Left forelimb (tissue), 1 donor: ENCODE results near the gene DCPS.
"Not testable (repeated sequence)": the region's sequence is repeated elsewhere in the genome, so short reads cannot be mapped to it uniquely, and the experiment has no call there.

Experiments
- DNase-seq: peaks from one replicate; pipeline ENCODE4 v3.0.0-alpha.2; 2018; ENCODE audit warnings: low spot score

DCPS gene

GRCh38 chr11:126361400-126361799 is 57.5 kb downstream of the DCPS start:
- DNase-seq: no peak

DNA sequence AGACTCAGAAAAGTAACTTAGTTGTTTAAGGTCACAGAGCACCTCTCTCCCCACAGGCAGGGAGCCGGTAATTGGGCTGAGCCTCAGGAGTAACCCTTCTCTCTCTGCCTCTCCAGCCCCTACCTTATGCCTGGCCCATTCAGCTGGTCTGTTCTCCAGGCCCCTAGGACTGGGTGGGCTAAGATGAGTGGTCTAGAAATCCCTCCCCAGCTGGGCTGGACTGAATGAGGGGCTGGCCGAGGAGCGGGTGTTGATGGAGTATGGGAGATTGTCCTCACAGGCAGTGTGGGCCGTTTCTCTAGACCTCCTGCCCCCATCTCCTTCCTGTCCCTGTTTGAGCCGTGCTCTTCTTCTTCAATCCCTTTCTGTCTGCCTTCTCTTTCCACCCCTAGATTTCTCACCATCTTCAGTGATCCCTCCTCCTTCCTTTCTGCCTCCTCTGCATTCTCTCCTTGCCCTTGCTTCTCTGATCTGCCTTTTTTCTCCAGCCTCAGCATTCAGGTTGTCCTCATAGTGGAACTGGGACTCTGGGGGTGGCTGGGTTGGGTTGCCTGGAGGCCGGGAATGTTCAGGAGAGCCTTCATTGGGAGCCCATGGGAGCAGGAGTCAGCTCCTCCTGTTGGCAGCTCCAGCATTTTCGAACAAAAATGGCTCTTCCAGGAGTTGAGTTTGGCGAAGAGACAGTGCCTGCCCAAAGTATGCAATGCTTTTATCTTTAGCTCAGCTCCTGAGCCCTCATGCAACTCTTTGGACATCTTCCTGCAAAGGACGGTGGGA is 59.2 kb downstream of the DCPS start:
- no peak for DNase-seq

DNA sequence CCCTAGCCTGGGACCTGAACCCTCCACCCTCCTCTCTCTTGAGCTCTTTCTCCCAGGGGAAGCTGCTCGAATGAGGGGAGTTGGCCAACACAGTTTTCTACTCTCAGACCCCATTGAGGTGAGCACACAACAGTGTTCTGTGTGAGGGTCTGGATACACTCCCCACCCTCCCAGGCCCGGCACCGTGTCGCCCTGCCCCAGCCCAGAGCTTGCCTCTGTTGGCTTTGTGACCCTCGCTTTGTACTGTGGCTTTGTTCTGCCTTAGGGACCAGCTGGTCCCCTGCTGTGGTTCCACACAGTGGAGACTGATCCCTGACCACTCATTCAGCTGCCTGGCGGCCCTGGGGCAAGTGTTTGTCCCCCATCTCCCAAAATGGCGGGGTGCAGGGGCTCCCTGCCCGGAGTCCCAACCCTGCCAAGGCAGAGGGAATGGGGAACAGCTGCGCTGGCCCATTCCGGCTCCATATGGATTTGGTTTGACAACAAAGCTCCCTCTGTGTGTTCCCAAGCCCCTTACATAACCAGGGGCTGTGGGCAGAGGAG is 59.9 kb downstream of the DCPS start:
- DNase-seq: no peak

GRCh38 chr11:126364735-126365134 is 60.9 kb downstream of the DCPS start:
- not testable (repeated sequence) for DNase-seq

- not testable (repeated sequence) for DNase-seq
Observed at GRCh38 chr11:126365508-126365907, 61.6 kb downstream of the DCPS start.

DNA sequence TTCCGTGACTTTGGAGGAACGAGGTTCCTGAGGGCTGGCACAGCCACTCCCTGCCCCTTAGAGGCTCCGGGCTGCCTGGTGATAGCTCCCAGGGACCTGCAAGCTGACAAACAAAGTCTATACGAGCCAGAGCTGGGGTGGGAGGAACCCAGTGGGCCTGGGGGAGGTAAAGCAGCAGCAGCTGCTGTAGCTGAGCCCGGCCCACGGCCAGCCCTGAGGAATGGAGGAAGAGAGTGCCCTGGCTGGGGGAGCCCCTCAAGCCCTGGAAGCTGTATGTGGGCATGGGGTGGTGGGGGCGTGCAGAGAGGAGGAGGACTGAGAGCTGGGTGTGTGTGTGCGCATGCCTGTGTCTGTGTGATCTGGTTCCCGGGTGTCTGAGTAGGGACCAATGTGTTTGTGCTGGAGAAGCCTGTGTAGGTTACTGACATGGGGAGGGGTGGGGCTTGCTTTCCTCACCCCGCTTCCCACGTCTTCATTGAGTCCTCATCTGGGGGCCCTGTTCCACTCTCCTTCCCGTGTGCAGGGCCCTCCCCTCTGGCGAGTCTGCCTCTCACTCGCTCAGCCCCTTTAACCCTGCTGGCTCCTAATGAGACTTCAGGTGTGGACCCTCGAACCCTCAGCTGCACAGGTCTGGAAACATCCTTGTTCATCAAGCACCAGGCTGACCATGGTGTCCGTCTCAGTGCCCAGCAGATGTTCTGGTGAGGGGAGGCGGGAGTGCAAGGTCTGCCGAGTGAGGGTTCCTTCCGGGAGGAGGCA is 62.4 kb downstream of the DCPS start:
- DNase-seq: no peak

DNA sequence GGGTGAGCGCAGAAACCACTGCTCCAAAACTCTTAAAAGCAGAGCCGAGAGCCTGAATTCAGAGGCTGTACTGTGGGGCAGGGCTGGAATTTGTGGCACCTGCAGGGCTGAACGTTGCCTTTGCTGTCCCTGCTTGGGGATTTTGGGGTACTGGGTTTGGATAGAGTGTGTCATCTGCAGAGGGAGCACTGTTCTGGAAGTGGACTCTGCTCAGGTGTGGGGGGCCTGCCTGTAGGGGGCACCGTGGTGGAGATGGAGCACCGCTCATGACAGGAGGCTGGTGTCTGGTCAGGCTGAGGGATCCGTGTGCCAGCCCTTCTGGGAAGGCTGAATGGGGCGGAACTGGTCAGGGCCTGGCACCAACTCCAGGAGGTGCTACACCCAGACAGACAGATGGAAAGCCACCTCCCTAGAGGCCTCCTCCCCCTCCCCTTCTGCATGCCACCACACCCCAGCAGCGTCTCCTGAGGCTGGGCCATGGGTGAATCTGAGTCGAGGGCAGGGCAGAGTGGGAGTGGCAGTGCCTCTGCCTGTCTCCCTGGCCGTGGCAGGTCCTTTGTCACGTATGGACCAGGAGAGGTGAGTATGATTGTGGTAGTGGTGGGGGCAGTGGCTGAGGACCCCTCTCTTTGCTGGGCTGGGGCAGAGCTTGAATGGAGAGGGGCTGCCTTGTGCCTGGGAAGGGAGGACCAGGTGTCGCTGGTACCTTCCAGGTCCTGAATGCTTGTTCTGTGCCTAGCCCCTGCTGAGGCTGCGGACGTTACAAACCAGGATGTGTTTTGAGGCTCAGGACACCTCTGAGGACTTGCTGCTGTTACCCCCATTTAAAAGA is 63.2 kb downstream of the DCPS start:
- not testable (repeated sequence) for DNase-seq

DNA sequence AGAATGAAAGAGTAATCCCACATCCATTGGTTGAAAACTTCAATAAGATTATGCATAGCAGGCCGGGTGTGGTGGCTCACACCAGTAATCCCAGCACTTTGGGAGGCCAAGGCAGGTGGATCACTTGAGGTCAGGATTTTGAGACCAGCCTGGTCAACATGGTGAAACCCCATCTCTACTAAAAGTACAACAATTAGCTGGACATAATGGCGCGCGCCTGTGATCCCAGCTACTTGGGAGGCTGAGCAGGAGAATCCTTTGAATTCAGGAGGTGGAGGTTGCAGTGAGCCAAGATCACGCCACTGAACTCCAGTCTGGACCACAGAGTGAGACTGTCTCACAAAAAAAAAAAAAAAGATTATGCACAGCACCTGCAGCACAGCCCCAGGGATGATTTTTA is 63.9 kb downstream of the DCPS start:
- DNase-seq: not testable (repeated sequence)

DNA sequence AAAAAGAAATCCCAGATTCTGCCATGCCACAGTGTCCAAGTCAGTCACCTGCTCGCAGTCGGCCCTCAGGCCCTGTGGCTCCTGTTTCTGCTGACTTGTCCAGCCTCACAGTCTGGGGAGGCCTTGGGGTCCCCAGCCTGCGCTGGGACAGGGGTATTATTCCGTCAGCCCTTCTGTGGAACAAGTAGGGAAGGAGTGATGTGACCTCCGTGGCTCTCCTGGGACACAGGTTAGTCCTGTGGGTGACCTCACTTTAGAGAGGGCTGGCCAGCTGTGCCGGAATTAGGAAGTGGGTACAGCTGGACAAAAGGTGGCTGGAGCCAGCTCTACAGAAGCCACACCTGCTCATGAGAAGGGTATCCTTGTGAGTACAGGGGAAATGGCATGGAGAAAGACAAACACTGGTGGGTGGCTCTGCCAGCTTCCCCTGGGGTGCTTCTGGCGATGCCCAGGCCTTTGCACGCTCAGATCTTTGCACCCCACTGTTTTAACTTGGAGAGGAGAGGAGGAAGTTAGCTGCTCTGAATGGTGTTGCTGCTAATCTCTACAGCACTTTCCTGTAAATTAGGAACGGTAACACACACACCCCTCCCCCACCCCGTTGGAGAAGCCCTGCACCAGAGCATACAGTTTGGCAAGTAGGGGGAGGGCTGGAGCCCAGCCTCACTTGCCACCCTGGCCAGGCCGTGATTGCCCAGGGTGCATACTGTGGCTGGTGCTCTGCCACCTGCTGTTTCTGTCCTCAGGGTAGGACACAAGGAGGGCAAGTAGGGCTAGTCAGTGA is 64.7 kb downstream of the DCPS start:
- peak; percentile 44 for DNase-seq

GRCh38 chr11:126370016-126370415 is 66.2 kb downstream of the DCPS start:
- no peak for DNase-seq

DNA sequence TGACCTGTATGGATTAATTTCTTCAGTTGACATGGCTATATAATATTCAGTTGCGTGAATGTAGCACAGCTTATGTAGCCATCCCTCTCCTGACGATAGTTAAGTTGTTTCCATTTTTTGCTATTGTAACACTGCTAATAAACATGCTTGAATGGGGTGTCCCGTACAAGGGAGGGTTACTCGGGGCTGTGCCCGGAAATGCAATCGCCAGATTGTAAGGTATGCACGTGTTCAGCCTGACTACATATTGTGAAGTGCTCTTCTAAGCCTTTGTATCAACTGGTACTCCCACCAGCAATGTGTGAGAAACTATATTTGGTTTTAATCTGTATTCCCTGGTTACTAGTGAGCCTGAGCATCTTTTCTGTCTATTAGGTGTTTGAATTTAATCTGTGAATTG is 67.7 kb downstream of the DCPS start:
- no peak for DNase-seq

DNA sequence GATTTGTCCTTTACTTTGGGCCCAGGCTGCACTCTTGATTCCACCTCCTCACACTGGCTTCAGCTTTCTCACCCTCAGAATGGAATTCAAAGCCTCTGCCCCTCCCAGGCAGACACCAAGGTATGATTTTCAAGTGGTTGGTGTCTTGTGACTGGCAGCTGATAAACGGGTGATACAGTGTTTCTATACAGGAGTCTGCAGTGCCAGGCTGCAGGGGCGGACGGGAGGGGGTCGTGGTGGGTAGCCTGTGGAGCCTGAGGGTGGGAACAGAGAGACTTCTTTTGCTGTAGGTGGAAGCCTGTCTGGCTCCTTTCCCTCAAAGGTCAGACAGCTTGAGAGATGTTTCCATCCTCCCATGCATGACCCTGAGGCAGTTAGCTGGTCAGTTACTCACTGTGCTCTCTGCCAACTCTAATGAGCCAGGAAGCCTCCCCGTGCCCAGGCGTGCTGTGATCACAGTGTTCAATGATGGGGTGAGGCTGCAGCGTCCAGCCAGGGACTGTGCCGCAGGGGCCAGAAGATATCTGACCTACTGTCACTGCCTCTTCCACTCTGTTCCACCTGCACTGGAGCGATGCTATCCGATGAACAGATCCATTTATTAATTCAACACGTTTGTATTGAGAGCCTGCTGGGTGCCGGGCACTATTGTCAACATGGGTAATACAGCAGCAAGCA is 69.7 kb downstream of the DCPS start:
- DNase-seq: not testable (repeated sequence)

DNA sequence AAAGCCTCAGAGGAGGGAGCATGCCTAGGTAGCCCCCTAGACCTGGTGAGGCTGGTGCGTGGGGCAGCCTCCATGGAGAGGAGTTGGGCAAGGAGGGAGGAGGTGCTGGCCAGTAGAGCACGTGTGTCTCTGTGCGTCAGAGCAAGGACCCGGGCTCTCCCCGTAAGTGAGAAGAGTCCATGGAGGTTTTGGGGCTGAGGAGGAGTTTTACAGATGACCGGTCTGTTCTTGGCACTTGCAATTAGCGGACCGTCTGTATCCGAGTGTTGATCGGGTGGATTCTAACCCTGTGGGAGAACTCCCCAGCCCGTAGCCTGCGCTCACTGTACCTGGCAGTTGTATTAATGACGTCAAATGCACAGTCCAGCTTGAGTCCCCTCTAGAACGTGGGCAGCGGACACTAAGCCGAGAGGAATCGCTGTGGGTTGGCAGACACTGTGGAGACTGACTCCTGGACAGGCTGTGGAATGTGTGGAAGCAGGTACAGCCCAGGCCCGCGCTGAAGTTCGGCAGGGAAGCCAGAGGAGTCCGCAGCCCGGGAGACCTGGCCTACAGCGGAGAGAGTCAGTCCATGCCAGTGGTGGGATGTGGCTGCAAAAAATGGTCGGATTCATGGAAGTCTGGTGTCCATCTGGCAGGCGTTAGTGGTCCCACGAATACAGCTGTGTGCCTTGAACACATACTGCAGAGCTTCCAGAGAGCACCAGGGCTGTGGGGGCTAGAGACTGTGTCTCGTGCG is 70.9 kb downstream of the DCPS start:
- DNase-seq: not testable (repeated sequence)

GRCh38 chr11:126375726-126376125 is 71.9 kb downstream of the DCPS start:
- no peak for DNase-seq

DNA sequence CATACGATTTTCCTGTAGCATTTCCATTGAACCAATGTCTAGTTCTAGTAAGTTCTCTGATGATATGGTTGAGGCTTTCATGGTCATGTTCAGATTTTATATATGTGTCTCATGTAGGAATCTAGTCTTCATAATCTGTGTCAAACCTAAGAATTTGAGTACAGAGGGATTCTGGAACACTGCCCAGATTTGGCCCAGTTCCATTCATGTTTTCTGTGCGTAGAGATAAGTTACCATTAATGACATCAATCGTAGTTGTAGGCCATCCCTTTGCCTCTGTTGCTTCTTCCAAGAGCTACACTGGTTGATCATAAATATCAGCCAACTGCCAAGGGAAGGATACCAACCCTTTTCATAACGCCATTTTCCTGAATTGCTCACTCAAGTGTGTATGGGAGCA is 74.9 kb downstream of the DCPS start:
- DNase-seq: no peak

DNA sequence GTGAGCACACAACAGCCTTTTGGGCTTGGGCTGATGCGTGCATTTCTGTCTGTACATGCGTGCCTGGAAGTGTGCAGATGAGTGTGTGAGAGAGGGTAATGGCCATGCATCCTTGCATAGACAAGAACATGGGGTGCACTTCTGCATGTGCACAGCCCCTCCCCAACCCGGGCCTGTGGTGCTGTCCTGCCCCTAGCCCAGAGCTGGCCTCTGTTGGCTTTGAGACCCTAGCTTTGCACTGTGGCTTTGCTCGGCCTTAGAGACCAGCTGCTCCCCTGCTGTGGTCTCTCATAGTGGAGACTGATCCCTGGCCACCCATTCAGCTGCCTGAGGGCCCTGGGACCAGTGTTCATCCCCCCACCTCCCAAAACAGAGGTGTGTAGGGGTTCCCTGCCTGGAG is 77.0 kb downstream of the DCPS start:
- no peak for DNase-seq

GRCh38 chr11:126381960-126382359 is 78.1 kb downstream of the DCPS start:
- DNase-seq: not testable (repeated sequence)

GRCh38 chr11:126382641-126383040 is 78.8 kb downstream of the DCPS start:
- not testable (repeated sequence) for DNase-seq

DNA sequence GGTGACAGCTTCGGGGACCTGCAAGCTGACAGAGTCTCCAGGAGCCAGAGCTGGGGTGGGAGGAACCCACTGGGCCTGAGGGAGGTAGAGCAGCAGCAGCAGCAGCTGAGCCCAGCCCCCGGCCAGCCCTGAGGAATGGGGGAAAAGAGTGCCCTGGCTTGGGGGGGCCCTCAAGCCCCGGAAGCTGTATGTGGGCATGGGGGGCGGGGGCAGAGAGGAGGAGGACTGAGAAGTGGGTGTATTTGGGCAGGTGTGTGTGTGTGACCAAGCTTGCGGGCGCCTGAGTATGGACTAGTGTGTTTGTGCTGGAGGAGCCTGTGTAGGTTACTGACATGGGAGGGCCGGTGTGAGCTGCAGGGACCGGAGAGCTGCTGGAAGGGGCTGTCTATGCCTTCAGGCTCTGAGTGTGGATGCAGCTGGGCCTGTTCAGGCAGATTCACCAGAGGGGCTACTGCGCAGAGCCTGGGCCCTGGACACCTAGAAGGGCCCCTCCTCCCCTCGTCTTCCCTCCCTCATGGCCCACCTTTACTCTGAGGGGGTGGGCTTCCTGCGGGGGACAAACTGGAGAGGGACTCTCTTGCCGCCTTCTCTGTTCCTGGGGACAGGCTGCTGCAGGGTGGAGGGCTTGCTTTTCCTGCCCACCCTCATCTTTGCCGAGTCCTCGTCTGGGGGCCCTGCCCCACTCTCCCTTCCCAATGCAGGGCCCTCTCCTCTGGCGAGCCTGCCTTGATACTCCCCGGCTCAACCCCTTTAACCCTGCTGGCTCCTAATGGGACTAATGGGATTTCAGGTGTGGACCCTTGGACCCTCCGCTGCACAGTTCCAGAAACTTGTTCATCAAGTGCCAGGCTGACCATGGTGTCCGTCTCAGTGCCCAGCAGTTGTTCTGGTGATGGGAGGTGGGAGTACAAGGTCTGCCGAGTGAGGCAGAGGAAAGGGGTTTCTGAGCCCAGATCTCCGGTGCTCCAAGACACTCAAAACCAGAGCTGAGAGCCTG is 79.8 kb downstream of the DCPS start:
- DNase-seq: no peak
